DND-41 (cell line): ENCODE measurements around the gene VTI1A.

Experiments
- ATAC-seq: fragments of 200-7000 bp; cut with Tn5 transposase; 3 replicates; pipeline ENCODE4 v1.9.1; 2021; ENCODE audit warnings: low read depth; ENCODE audit not compliant: insufficient read depth
- DNase-seq: peaks from one replicate; pipeline ENCODE4 v3.0.0-alpha.2; 2020
- H2AFZ ChIP-seq: 2 replicates; pipeline ENCODE4 v1.6.0; 2012; ENCODE audit warnings: low read depth, low read length
- H3K27ac ChIP-seq: 2 replicates; pipeline ENCODE4 v1.5.1; 2012; ENCODE audit warnings: low read length, inconsistent platforms
- H3K27me3 ChIP-seq: fragments of 200-600 bp; sonication (generic); 2 replicates; pipeline ENCODE4 v1.6.0; 2012; ENCODE audit warnings: low read length, mild to moderate bottlenecking, inconsistent platforms; ENCODE audit not compliant: insufficient read depth, poor library complexity
- H3K36me3 ChIP-seq: 2 replicates; pipeline ENCODE4 v1.5.1; 2012; ENCODE audit warnings: low read length, inconsistent platforms; ENCODE audit not compliant: insufficient read depth
- H3K4me1 ChIP-seq: 2 replicates; pipeline ENCODE4 v1.5.1; 2012; ENCODE audit warnings: mild to moderate bottlenecking, low read length; ENCODE audit not compliant: insufficient read depth
- H3K4me2 ChIP-seq: 2 replicates; pipeline ENCODE4 v1.6.0; 2012; ENCODE audit warnings: mild to moderate bottlenecking, moderate library complexity, low read length, inconsistent platforms; ENCODE audit not compliant: insufficient read depth
- H3K4me3 ChIP-seq, 2 experiments: fragments of 200-600 bp in 1 of 2; shearing (Covaris generic) in 1 of 2; 2 replicates each; pipeline ENCODE4 v1.5.1; 2012 to 2016; ENCODE audit warnings: inconsistent platforms in 2 of 2, low read length in 2 of 2, mild to moderate bottlenecking in 2 of 2, low read depth in 1 of 2, moderate library complexity in 1 of 2
- H3K79me2 ChIP-seq: 2 replicates; pipeline ENCODE4 v1.6.0; 2012; ENCODE audit warnings: low read length, inconsistent platforms; ENCODE audit not compliant: insufficient read depth
- H3K9ac ChIP-seq: 2 replicates; pipeline ENCODE4 v1.6.0; 2012; ENCODE audit warnings: low read depth, mild to moderate bottlenecking, inconsistent platforms, low read length, moderate library complexity
- H3K9me3 ChIP-seq: 2 replicates; pipeline ENCODE4 v1.5.1; 2012; ENCODE audit warnings: low read length, moderate library complexity, mild to moderate bottlenecking, inconsistent platforms; ENCODE audit not compliant: insufficient read depth, severe bottlenecking
- H4K20me1 ChIP-seq: 2 replicates; pipeline ENCODE4 v1.6.0; 2012; ENCODE audit warnings: low read length; ENCODE audit not compliant: insufficient read depth
- CTCF ChIP-seq: IDR thresholded peaks from 2 replicates; pipeline ENCODE4 v1.5.1; 2012; ENCODE audit warnings: borderline replicate concordance, low read length, moderate library complexity, mild to moderate bottlenecking; ENCODE audit not compliant: poor library complexity, severe bottlenecking; ENCODE audit errors: extremely low read depth
- EZH2 ChIP-seq: IDR thresholded peaks from 3 replicates; pipeline ENCODE4 v1.6.1; 2012; ENCODE audit warnings: borderline replicate concordance, low read depth, mild to moderate bottlenecking, moderate library complexity, low read length, inconsistent platforms; ENCODE audit not compliant: severe bottlenecking

VTI1A gene

GRCh38 chr10:112448888-112449287, 1.9 kb downstream of the VTI1A start:
- peak overlapping the region; percentile 91 for H3K4me2 ChIP-seq
- H3K4me3 ChIP-seq: peak overlapping the region in 1 of 2 experiments; percentile 76; a peak in 1 of 4 replicates
- peaks cover 38% of the 10 kb centered on the region for H3K4me1 ChIP-seq
- no peaks in the 10 kb centered on the region for H3K27me3 ChIP-seq
- no peak overlapping the region for H3K27ac ChIP-seq
- H3K9me3 ChIP-seq: no peaks in the 10 kb centered on the region
- H4K20me1 ChIP-seq: peaks cover 7% of the 10 kb centered on the region
- H3K79me2 ChIP-seq: peaks cover 78% of the 10 kb centered on the region
- no peak for TF ChIP-seq CTCF
- no peak for TF ChIP-seq EZH2
- no peak overlapping the region for H3K9ac ChIP-seq
- peaks cover 20% of the 10 kb centered on the region for H3K36me3 ChIP-seq
- ATAC-seq (no peak), DNase-seq (no peak)
- no peak overlapping the region for H2AFZ ChIP-seq

- no peak for ATAC-seq
- no peak overlapping the region for H3K4me2 ChIP-seq
- H3K27ac ChIP-seq: no peak overlapping the region
- H3K4me1 ChIP-seq: peaks cover 2% of the 10 kb centered on the region; the same call in 1 of the 2 replicates
- H3K4me3 ChIP-seq: no peak overlapping the region
- no peak overlapping the region for H3K9ac ChIP-seq
- DNase-seq: no peak
- peaks cover 30% of the 10 kb centered on the region for H3K79me2 ChIP-seq
- no peak overlapping the region for H2AFZ ChIP-seq
- H4K20me1 ChIP-seq: peaks cover 6% of the 10 kb centered on the region
- no peaks in the 10 kb centered on the region for H3K9me3 ChIP-seq
- TF ChIP-seq EZH2: no peak
- no peak for TF ChIP-seq CTCF
- no peaks in the 10 kb centered on the region; the same call in 1 of the 2 replicates for H3K36me3 ChIP-seq
- no peaks in the 10 kb centered on the region for H3K27me3 ChIP-seq
These were observed 8.1 kb downstream of the VTI1A start for GRCh38 chr10:112454910-112455779.

GRCh38 chr10:112456533-112456932, 9.5 kb downstream of the VTI1A start:
- TF ChIP-seq EZH2 (no peak), CTCF (peak; percentile 39)
- Histone ChIP-seq H3K27ac (no peak overlapping the region), H4K20me1 (peaks cover 2% of the 10 kb centered on the region; the same call in 1 of the 2 replicates), H3K9me3 (no peaks in the 10 kb centered on the region), H3K4me3 (no peak overlapping the region), H3K4me2 (no peak overlapping the region), H3K9ac (no peak overlapping the region), H3K4me1 (peaks cover 2% of the 10 kb centered on the region; the same call in 1 of the 2 replicates), H3K27me3 (no peaks in the 10 kb centered on the region), H3K79me2 (peaks cover 17% of the 10 kb centered on the region; the same call in 1 of the 2 replicates), H3K36me3 (no peaks in the 10 kb centered on the region), H2AFZ (no peak overlapping the region)
- ATAC-seq (no peak), DNase-seq (no peak)
